ENCODE data around the gene UBAP1L.

The UBAP1L gene

DNA sequence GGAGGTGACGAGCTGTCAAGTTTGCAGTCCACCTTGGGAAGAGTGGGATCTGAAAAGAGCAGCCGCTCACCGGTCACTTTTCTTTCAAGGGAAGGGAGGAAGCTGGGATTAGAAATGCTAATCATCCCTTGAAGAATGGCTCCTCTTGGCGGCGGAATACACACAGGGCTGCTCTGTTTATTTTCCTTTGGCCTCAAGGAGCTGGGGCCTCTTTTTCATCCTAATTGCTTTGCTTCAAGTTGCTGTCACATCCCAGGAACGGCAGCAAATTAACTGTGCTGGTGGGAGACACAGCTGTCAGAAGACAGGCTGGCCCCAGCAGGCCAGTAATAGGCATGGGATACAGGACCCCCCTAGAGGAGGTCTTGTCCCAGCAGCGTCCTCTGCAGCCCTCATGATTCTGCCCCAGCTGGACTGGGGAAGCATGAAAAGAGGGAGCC lies 31.7 kb downstream of the UBAP1L start:
- Histone ChIP-seq H3K27me3 (peaks cover 76% of the 10 kb centered on the region), H3K4me3 (ENCODE audit: low read depth in 1 of 2, low read length in 1 of 2) (no peak overlapping the region), H3K4me1 (ENCODE audit: control insufficient read depth in 1 of 2, insufficient read depth in 1 of 2, low read depth in 1 of 2, low read length in 1 of 2) (no peaks in the 10 kb centered on the region), H3K36me3 (no peaks in the 10 kb centered on the region), H3K27ac (no peak overlapping the region), H3K9me3 (no peaks in the 10 kb centered on the region)
- TF ChIP-seq, protein P1, sequence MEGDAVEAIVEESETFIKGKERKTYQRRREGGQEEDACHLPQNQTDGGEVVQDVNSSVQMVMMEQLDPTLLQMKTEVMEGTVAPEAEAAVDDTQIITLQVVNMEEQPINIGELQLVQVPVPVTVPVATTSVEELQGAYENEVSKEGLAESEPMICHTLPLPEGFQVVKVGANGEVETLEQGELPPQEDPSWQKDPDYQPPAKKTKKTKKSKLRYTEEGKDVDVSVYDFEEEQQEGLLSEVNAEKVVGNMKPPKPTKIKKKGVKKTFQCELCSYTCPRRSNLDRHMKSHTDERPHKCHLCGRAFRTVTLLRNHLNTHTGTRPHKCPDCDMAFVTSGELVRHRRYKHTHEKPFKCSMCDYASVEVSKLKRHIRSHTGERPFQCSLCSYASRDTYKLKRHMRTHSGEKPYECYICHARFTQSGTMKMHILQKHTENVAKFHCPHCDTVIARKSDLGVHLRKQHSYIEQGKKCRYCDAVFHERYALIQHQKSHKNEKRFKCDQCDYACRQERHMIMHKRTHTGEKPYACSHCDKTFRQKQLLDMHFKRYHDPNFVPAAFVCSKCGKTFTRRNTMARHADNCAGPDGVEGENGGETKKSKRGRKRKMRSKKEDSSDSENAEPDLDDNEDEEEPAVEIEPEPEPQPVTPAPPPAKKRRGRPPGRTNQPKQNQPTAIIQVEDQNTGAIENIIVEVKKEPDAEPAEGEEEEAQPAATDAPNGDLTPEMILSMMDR (IDR thresholded peaks at IDR 0.05) = no peak

DNA sequence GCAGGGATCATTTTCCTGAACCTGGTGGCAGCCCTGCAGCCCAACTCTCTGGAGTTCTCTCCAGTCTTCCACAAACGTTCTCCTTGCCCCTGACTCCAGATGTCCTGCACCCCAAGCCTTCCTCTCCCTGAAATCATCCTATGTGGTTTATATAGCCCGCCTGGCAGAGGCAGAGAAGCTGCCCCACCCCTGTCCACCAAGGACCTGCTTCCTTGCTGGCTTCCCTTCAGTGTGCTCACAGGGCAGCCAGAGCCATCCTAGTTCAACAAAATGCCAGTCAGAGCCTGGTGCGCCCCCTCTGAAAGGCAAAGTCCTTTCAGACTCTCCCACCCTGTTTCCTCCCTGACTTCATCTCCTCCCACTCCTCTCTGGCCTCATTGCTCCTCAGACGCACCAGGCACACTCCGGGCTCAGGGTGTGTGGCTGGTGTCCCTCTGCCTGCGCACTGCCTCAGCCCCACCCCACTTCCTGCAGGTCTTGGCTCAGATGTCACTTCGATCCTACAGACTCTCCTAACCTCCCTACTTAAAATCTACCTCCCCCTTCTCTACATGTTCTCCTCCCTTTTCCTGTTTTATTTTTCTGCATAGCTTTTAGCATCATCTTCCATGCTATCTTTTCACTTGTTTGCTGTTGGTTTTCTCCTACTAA lies 32.6 kb downstream of the UBAP1L start:
- Histone ChIP-seq H3K36me3 (no peaks in the 10 kb centered on the region), H3K4me3 (ENCODE audit: low read depth in 1 of 2, low read length in 1 of 2) (no peak overlapping the region), H3K4me1 (ENCODE audit: control insufficient read depth in 1 of 2, insufficient read depth in 1 of 2, low read depth in 1 of 2, low read length in 1 of 2) (peaks cover 0 to 4% of the 10 kb centered on the region in 2 experiments), H3K27me3 (peaks cover 84% of the 10 kb centered on the region), H3K27ac (no peak overlapping the region), H3K9me3 (no peaks in the 10 kb centered on the region)
- TF ChIP-seq, protein P1 (IDR thresholded peaks at IDR 0.05) = no peak

DNA sequence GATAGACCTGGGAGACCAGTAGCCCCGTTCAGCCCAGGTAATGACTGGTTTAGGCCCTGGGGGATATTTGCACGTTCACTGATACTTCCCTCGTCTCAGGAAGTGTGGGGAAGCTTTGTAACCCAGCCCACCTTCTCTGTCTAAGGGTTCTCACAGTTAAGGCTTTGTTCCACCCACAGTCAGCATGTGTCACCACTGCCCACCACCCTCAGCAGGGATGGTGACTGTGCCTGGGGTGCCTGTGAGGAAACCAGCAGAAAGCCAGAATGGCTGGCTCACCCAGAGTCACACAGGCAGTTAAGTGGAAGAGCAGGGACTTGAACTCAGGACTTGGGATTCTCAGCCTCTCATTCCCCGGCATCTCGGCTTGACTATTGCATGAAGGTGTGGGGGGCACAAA lies 33.2 kb downstream of the UBAP1L start:
- peaks cover 0 to 4% of the 10 kb centered on the region in 2 experiments for H3K4me1 ChIP-seq (ENCODE audit: control insufficient read depth in 1 of 2, insufficient read depth in 1 of 2, low read depth in 1 of 2, low read length in 1 of 2)
- no peak overlapping the region for H3K27ac ChIP-seq
- no peaks in the 10 kb centered on the region for H3K36me3 ChIP-seq
- TF ChIP-seq, protein P1 (IDR thresholded peaks at IDR 0.05) = no peak
- no peaks in the 10 kb centered on the region for H3K9me3 ChIP-seq
- H3K4me3 ChIP-seq (ENCODE audit: low read depth in 1 of 2, low read length in 1 of 2) = no peak overlapping the region
- H3K27me3 ChIP-seq = peaks cover 86% of the 10 kb centered on the region

DNA sequence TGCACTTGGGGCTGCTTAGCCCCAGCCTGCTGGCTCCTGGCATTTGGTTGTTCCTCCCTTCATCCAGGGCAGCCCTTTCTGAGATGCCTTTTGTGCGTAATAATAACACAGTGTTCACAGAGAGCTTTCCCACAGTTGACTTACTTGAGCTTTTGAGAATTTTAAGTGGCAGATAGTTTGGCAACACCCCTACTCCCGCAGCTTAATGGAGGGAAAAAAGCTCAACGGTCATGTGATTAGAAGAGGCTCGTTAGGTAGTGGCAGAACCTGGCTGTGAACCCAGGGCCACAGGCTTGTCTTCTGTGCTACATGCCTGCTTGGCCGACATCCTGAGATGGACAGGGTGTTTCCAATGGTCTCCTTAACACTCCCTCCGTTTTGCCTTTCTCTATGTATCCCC lies 33.7 kb downstream of the UBAP1L start:
- H3K9me3 ChIP-seq = no peaks in the 10 kb centered on the region
- no peak overlapping the region for H3K27ac ChIP-seq
- peaks cover 0 to 4% of the 10 kb centered on the region in 2 experiments for H3K4me1 ChIP-seq (ENCODE audit: control insufficient read depth in 1 of 2, insufficient read depth in 1 of 2, low read depth in 1 of 2, low read length in 1 of 2)
- no peaks in the 10 kb centered on the region for H3K36me3 ChIP-seq
- TF ChIP-seq, protein P1 (IDR thresholded peaks at IDR 0.05) = no peak
- peaks cover 91% of the 10 kb centered on the region for H3K27me3 ChIP-seq
- no peak overlapping the region for H3K4me3 ChIP-seq (ENCODE audit: low read depth in 1 of 2, low read length in 1 of 2)

DNA sequence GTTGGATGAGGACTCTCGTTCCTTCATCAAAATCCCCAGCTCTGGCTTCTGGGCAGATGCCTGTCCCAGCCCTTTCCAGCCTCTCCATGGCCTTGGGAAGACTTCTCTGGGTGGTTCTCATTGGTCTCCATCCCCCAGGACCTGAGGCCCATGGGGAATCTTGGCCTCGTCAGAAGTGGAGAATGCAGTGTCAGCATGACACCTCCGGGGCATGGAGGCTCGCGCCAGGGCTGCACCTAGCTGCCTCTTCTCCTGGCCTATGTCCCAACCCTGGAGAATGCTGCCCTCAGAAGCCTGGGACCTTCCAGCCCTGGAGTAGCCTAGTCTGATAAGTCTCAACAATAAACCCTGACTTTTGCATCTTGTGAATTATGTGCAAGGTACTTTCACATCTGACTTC lies 35.4 kb downstream of the UBAP1L start:
- peaks cover 95% of the 10 kb centered on the region for H3K27me3 ChIP-seq
- H3K9me3 ChIP-seq = no peaks in the 10 kb centered on the region
- no peaks in the 10 kb centered on the region for H3K36me3 ChIP-seq
- H3K27ac ChIP-seq = no peak overlapping the region
- H3K4me3 ChIP-seq (ENCODE audit: low read depth in 1 of 2, low read length in 1 of 2) = no peak overlapping the region
- H3K4me1 ChIP-seq (ENCODE audit: control insufficient read depth in 1 of 2, insufficient read depth in 1 of 2, low read depth in 1 of 2, low read length in 1 of 2) = peaks cover 0 to 4% of the 10 kb centered on the region in 2 experiments
- TF ChIP-seq, protein P1 (IDR thresholded peaks at IDR 0.05) = no peak

Measured in neutrophil (primary cell).